Stimulated activated CD8-positive, alpha-beta memory T cell treated with anti-CD3 and anti-CD28 coated beads, Interleukin-4, amount 100 ng/mL, for 48 hours (primary cell): ENCODE measurements around the gene ACBD6.
"Not testable (repeated sequence)": the region's sequence is repeated elsewhere in the genome, so short reads cannot be mapped to it uniquely, and the experiment has no call there.

Experiments
- DNase-seq: peaks from one replicate; pipeline ENCODE4 v3.0.0-alpha.2; 2020

ACBD6 gene

GRCh38 chr1:180502361-180503279 lies at the start of gene ACBD6:
TSS of gene ACBD6 (minus strand) at chr1:180502577. CDS start at chr1:180502266, 311 bp downstream.
- peak; percentile 90 for DNase-seq

DNA sequence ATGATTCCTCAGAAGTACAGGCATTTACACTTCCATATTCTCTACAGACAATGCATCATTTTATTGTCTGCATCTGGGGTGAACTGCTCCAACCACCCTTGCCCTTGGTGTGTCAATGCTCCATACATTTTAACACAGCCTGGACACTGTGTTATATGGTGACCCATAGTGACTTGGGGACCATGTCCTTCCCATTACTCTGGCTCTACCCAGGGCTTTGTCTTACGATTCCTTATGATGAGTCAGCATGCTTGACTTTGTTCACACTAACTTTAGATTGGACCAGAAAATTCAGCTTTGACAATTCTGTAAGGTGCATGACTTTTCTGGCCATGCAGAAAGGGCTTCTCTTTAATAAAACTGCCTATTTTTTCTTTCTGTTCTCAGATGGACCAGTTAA lies 49.6 kb upstream of the ACBD6 start:
- DNase-seq, result no peak

DNA sequence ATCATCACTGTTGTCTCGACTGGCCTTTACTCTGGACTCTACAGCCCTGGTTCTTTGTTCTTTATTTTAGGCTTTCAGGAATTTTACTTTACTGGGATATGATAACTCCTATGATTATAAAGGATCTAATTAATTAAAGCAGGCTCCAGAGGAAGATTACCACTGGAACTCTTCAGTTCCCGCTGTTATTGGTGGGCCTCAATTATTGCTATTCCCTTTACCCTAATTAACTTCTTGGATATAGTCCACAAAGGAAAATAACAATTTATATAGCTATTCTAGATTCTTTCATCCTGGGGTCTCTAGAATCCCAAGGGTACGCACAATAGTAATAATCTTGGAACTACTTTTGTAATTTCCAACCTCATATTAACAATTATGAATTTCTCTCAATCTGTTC lies 47.9 kb upstream of the ACBD6 start:
- no peak for DNase-seq

GRCh38 chr1:180549770-180550169 lies 47.4 kb upstream of the ACBD6 start:
- DNase-seq, result not testable (repeated sequence)

DNA sequence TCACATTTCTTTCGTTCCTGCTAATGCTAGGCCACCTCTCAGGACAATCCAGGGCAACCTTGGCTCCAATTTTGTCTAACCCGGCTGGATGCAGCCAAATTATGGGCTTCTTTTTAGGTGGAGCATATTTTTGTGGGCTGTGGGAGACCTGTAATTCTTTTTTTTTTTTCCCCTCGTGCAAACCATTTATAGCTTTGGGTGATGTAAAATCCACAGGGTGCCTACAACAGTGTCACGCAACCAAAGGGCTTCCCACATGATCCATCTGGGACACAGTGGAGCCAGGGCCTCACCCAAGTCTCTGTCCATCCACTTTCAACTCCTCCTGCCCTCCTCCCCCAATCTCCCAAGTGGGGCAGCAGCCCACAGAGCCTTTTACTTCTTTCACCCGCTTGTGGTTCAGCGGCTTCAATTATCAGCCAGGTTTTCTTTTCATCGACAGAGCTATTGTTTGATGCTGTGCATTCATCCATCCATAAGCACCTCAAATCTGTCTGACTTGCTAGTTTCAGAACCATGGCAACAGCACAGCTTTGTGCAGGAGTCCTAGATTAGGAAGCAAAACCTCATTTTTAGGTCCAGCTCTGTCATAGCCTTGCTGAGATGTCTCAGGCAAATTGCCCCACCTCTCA lies 46.4 kb upstream of the ACBD6 start:
- no peak for DNase-seq

GRCh38 chr1:180545991-180546390 lies 43.6 kb upstream of the ACBD6 start:
- no peak for DNase-seq

- DNase-seq, result no peak
These were observed 41.7 kb upstream of the ACBD6 start for GRCh38 chr1:180544050-180544449.

DNA sequence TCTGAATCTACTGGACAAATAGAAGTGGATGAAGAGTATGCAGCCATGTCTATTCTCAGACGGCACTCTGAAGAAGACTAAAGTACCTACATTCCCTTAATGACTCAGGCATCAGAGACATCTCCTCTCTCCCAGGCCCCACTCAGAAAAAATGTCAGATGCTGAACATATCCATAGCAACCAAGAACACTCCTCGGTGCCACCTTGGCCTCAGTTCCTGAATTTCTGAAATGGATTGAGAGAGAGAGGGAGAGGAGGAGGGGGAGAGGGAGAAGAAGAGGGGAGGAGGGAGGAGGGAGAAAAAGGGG lies 40.4 kb upstream of the ACBD6 start:
- no peak for DNase-seq

GRCh38 chr1:180542113-180542837 lies 39.9 kb upstream of the ACBD6 start:
- DNase-seq, result no peak

- DNase-seq, result no peak
These were observed 38.6 kb upstream of the ACBD6 start for GRCh38 chr1:180540697-180541594.

- DNase-seq, result no peak
These were observed 36.8 kb upstream of the ACBD6 start for GRCh38 chr1:180539136-180539535.

DNA sequence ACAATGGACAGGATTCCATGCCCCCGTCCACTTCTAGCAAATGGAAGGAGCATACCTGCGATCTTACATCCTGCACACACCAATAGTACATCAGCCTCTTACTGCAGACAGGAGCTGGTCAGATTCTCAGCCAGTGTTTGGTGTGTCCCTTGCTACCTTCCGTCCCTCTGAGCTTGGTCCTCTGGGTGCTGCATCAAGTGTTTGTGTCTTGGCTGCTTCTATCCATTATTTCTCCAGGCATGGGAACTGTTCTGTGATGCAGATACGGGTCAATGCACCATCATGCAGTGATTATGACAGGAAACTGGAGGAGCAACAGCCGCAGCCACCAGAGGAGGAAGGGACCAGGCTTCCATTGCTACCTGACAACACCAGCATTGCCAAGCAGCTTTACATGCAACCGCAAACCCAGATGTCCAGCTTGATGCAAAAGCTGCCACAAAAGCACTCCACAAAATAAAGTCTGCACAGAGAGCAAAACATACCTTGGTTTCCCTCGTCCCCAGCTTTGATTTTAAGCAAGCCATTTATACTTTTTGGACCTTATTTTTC lies 34.5 kb upstream of the ACBD6 start:
- no peak for DNase-seq

DNA sequence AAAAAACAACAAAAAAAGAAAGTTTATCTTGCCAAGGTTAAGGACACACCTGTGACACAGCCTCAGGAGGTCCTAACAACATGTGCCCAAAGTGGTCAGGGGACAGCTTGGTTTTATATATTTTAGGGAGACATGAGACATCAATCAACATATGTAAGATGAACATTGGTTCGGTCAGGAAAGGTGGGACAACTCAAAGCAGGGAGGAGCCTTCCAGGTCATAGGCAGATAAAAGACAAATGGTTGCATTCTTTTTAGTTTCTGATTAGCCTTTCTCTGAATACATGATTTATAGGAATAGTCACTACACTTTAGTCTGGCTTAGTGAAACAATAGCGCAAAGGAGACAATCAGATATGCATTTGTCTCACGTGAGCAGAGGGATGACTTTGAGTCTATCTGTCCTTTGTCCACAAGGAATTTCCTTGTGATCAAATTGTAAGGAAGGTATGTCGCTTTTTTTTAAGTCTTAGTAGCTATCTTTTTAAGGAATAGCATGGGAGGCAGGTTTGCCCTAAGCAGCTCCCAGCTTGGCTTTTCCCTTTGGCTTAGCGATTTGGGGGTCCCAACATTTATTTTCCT lies 33.1 kb upstream of the ACBD6 start:
- DNase-seq, result no peak

DNA sequence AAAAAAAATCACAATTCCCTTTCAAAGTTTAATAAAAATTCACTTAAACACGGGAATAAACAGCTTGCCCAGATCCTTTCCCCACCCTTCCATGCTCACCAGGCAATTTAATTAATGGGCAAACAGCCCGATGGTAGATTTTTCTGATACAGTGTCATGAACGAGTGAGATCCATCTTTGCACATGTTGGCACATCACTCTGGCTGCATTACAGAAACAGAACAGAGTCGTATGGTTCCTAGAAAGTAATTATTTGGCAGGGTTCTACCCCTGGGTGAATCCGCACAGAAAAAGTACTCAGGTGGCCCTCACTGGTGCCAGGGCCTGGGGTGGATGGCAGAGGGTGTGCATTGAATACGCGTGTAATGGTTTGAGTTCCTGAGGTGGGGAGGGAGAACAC lies 31.8 kb upstream of the ACBD6 start:
- DNase-seq, result no peak

DNA sequence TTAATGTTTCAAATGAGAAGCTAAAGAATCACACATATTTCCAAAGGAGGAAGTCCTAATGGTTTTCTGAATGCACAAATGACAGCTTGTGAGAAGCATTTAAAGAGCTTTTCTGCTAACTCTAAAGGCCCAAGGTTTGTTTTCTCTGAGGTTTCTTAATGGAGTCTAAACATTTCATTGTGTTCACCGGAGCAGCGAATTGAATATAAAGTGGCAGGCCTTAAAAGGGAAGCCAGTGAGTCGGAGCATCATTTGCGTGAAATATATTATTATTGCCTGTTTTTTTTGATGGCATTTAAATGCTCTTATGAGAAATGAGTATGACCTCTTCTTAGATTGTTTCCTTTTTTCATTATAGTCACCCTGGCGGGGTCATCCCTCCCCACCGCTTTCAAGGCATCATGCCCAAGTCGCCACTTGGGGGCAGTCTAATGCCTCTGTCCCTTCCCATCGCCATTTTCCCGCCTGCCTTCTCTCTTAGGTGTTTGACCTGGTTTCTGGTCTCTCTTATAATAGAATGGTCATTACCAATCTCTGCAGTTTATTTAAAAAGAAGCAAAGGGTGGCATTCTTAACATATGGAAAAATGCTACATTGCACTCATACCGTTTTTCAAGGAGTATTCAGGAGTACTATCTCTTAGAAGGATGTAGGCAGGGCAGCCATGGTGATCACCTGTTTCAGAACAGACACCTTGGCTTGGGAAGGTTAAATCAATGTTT lies 31.1 kb upstream of the ACBD6 start:
- DNase-seq, result peak; percentile 81

- DNase-seq, result no peak
These were observed 30.5 kb upstream of the ACBD6 start for GRCh38 chr1:180532854-180533253.

GRCh38 chr1:180530501-180530900 lies 28.1 kb upstream of the ACBD6 start:
- DNase-seq, result no peak

- DNase-seq, result no peak
These were observed 26.6 kb upstream of the ACBD6 start for GRCh38 chr1:180528868-180529470.

- DNase-seq, result no peak
These were observed 24.8 kb upstream of the ACBD6 start for GRCh38 chr1:180527101-180527669.

GRCh38 chr1:180525715-180526039 lies 23.3 kb upstream of the ACBD6 start:
- no peak for DNase-seq
